ENCODE results near the gene ESR1. TPM values are rescaled to one million over a fixed set of nuclear protein-coding genes. Genes with fewer than 3 reads are reported as not detected.
A peak's percentile ranks its signal among the peaks of the same experiment; 100 is the strongest.

Gene ESR1
- total and polyA plus RNA-seq, 4 experiments from 2014 or later = 0.67 to 6.8 (median 2.4) TPM

DNA sequence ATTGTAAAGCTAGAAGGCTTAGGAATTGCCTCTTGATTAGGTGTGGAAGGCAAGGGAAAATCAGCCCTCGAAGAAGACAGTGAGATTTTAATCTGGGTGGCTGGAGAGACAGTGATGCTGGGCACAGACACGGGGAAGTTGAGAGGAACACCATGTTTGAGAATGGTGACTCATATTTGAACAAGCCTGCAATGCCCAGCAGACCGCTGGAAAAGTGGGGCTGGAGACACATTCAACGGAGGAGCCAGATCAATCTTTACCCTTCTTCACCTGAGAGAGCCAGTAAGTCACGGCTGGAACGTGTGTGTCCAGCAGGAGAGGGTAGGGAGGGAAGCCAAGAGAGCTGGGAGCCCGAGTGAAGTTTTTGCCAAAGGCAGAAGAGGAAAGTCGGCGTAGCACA, 3.7 kb upstream of the ESR1 start:
- intact Hi-C loops (cut with micrococcal nuclease) = no loop called here
- Histone ChIP-seq H3K9me3 (ENCODE audit: control insufficient read depth in 1 of 2, low read length in 2 of 2) (no peaks in the 10 kb centered on the region), H3K4me1 (ENCODE audit: insufficient read depth, low read length) (peaks cover 9% of the 10 kb centered on the region), H3K27ac (ENCODE audit: low read depth, low read length) (no peak overlapping the region), H3K4me3 (ENCODE audit: low read length in 2 of 2) (no peak overlapping the region), H3K27me3 (ENCODE audit: insufficient read depth, low read length) (peaks cover 13% of the 10 kb centered on the region), H3K36me3 (ENCODE audit: insufficient read depth, low read length) (no peaks in the 10 kb centered on the region)
- no peak for DNase-seq
- Mint-ChIP-seq H3K27me3 (peaks cover 21 to 26% of the 10 kb centered on the region in 2 donors), H3K27ac (no peak overlapping the region), H3K9me3 (peaks cover 0 to 3% (median 0%) of the 10 kb centered on the region in 8 donors), H3K36me3 (peaks cover 0 to 4% of the 10 kb centered on the region in 2 donors), H3K4me3 (no peak overlapping the region), H3K4me1 (peaks cover 5 to 10% (median 7%) of the 10 kb centered on the region in 4 donors)
- ChIA-PET CTCF (ENCODE audit: partially characterized antibody) (no interaction called here), POLR2A (ENCODE audit: partially characterized antibody) (no interaction called here)

DNA sequence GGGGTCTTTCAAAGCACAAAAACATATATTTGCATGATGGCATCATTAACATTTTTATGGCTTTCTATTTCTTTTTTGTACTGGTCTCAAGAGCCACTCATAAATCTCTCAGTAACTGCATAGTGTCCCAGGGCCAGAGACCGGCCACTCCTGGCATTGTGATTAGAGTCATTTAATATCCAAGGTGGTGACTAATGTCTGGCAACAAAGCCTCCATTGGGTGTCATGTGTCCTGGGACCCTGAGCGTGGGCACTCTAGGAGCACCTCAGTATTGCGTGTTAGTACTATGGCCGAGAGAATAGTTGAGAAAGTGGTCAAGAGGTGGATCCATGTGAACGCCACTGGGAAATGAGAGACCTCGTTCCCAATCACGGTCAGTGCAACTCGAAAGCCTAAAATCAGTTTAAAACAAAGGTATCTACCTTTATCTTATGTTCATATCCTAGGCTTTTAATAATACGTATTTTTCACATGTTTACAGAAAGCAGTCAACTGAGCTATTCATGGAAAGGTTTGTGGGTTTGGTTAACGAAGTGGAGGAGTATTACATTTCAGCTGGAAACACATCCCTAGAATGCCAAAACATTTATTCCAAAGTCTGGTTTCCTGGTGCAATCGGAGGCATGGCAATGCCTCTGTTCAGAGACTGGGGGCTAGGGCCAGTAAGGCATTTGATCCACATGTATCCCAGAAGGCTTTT, 2.7 kb upstream of the ESR1 start:
- H3K4me1 ChIP-seq (ENCODE audit: insufficient read depth, low read length) = peaks cover 9% of the 10 kb centered on the region
- DNase-seq = no peak
- Mint-ChIP-seq H3K27ac (no peak overlapping the region), H3K9me3 (peaks cover 0 to 3% (median 0%) of the 10 kb centered on the region in 8 donors), H3K4me3 (no peak overlapping the region), H3K36me3 (no peaks in the 10 kb centered on the region), H3K27me3 (peaks cover 29 to 31% of the 10 kb centered on the region in 2 donors), H3K4me1 (peaks cover 5 to 15% (median 7%) of the 10 kb centered on the region in 4 donors)
- H3K9me3 ChIP-seq (ENCODE audit: control insufficient read depth in 1 of 2, low read length in 2 of 2) = no peaks in the 10 kb centered on the region
- peaks cover 13% of the 10 kb centered on the region for H3K27me3 ChIP-seq (ENCODE audit: insufficient read depth, low read length)
- CTCF ChIA-PET (ENCODE audit: partially characterized antibody) = no interaction called here
- intact Hi-C loops (cut with micrococcal nuclease) = no loop called here
- H3K4me3 ChIP-seq (ENCODE audit: low read length in 2 of 2) = no peak overlapping the region
- H3K36me3 ChIP-seq (ENCODE audit: insufficient read depth, low read length) = no peaks in the 10 kb centered on the region
- POLR2A ChIA-PET (ENCODE audit: partially characterized antibody) = no interaction called here
- no peak overlapping the region for H3K27ac ChIP-seq (ENCODE audit: low read depth, low read length)

DNA sequence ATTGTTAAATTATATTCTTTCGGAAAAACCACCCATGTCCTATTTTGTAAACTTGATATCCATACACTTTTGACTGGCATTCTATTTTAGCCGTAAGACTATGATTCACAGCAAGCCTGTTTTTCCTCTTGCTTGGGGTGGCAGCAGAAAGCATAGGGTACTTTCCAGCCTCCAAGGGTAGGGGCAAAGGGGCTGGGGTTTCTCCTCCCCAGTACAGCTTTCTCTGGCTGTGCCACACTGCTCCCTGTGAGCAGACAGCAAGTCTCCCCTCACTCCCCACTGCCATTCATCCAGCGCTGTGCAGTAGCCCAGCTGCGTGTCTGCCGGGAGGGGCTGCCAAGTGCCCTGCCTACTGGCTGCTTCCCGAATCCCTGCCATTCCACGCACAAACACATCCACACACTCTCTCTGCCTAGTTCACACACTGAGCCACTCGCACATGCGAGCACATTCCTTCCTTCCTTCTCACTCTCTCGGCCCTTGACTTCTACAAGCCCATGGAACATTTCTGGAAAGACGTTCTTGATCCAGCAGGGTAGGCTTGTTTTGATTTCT, 2.1 kb upstream of the ESR1 start:
- Histone ChIP-seq H3K4me3 (ENCODE audit: low read length in 2 of 2) (no peak overlapping the region), H3K27ac (ENCODE audit: low read depth, low read length) (no peak overlapping the region), H3K36me3 (ENCODE audit: insufficient read depth, low read length) (no peaks in the 10 kb centered on the region), H3K27me3 (ENCODE audit: insufficient read depth, low read length) (peaks cover 13% of the 10 kb centered on the region), H3K9me3 (ENCODE audit: control insufficient read depth in 1 of 2, low read length in 2 of 2) (no peaks in the 10 kb centered on the region), H3K4me1 (ENCODE audit: insufficient read depth, low read length) (peaks cover 9% of the 10 kb centered on the region)
- H3K4me1 Mint-ChIP-seq = peaks cover 5 to 15% (median 7%) of the 10 kb centered on the region in 4 donors
- ChIA-PET POLR2A (ENCODE audit: partially characterized antibody) (no interaction called here), CTCF (ENCODE audit: partially characterized antibody) (no interaction called here)
- H3K36me3 Mint-ChIP-seq = no peaks in the 10 kb centered on the region
- no peak for DNase-seq
- H3K9me3 Mint-ChIP-seq = peaks cover 0 to 3% (median 0%) of the 10 kb centered on the region in 8 donors
- H3K4me3 Mint-ChIP-seq = no peak overlapping the region
- H3K27me3 Mint-ChIP-seq = peaks cover 29 to 33% of the 10 kb centered on the region in 2 donors
- intact Hi-C loops (cut with micrococcal nuclease) = no loop called here
- no peak overlapping the region for H3K27ac Mint-ChIP-seq

DNA sequence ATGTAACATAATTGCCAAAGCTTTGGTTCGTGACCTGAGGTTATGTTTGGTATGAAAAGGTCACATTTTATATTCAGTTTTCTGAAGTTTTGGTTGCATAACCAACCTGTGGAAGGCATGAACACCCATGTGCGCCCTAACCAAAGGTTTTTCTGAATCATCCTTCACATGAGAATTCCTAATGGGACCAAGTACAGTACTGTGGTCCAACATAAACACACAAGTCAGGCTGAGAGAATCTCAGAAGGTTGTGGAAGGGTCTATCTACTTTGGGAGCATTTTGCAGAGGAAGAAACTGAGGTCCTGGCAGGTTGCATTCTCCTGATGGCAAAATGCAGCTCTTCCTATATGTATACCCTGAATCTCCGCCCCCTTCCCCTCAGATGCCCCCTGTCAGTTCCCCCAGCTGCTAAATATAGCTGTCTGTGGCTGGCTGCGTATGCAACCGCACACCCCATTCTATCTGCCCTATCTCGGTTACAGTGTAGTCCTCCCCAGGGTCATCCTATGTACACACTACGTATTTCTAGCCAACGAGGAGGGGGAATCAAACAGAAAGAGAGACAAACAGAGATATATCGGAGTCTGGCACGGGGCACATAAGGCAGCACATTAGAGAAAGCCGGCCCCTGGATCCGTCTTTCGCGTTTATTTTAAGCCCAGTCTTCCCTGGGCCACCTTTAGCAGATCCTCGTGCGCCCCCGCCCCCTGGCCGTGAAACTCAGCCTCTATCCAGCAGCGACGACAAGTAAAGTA, 547 bp upstream of the ESR1 start:
- intact Hi-C loops (cut with micrococcal nuclease) = no loop called here
- no peaks in the 10 kb centered on the region for H3K9me3 ChIP-seq (ENCODE audit: control insufficient read depth in 1 of 2, low read length in 2 of 2)
- Mint-ChIP-seq H3K9me3 (peaks cover 0 to 3% (median 0%) of the 10 kb centered on the region in 8 donors), H3K4me1 (peaks cover 5 to 15% (median 7%) of the 10 kb centered on the region in 4 donors), H3K36me3 (no peaks in the 10 kb centered on the region), H3K27me3 (peaks cover 25 to 32% of the 10 kb centered on the region in 2 donors), H3K27ac (no peak overlapping the region), H3K4me3 (peak overlapping the region; percentile 26 to 77 (median 65))
- H3K4me1 ChIP-seq (ENCODE audit: insufficient read depth, low read length) = peaks cover 9% of the 10 kb centered on the region
- peaks cover 13% of the 10 kb centered on the region for H3K27me3 ChIP-seq (ENCODE audit: insufficient read depth, low read length)
- no peaks in the 10 kb centered on the region for H3K36me3 ChIP-seq (ENCODE audit: insufficient read depth, low read length)
- DNase-seq = no peak
- ChIA-PET CTCF (ENCODE audit: partially characterized antibody) (no interaction called here), POLR2A (ENCODE audit: partially characterized antibody) (no interaction called here)
- no peak overlapping the region for H3K27ac ChIP-seq (ENCODE audit: low read depth, low read length)
- H3K4me3 ChIP-seq (ENCODE audit: low read length in 2 of 2) = no peak overlapping the region

DNA sequence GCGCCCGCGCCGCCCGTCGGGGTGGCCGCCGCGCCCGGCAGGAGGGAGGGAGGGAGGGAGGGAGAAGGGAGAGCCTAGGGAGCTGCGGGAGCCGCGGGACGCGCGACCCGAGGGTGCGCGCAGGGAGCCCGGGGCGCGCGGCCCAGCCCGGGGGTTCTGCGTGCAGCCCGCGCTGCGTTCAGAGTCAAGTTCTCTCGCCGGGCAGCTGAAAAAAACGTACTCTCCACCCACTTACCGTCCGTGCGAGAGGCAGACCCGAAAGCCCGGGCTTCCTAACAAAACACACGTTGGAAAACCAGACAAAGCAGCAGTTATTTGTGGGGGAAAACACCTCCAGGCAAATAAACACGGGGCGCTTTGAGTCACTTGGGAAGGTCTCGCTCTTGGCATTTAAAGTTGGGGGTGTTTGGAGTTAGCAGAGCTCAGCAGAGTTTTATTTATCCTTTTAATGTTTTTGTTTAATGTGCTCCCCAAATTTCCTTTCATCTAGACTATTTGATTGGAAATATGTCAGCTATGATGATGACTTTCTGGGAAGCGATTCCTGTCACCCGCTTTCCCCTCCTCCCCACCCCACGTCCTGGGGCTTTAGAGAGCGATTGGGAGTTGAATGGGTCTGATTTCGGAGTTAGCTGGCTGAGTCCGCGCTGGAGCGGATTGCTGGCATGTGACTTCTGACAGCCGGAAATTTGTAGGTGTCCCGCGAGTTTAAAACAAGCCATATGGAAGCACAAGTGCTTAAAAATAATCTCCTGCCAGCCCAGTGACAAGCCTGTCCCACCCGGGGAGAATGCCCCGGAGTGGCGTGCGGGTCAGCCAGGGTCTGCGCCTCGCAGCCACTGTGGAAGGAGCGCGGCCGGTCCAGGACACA, 1.1 kb downstream of the ESR1 start:
- peaks cover 0 to 2% (median 0%) of the 10 kb centered on the region in 8 donors for H3K9me3 Mint-ChIP-seq
- POLR2A ChIA-PET (ENCODE audit: partially characterized antibody) = no interaction called here
- intact Hi-C loops (cut with micrococcal nuclease) = no loop called here

DNA sequence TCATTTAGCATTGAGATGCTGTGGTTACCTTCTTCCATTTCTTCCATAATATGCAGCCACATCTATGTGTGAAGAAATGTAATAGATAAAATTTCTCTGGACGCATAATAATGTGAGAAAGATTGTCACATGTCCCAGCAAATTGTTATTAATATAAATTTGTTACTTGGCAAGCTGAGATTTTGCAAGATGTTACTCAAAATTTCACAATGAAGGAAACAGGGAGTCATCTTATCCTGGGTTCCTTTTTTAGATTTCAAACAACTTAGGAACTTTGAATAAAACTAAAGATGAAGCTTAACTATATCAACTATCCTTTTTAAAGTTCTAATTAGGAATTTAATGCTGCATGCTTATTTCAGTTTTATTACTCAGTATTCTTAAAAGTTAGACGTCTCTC, 3.6 kb downstream of the ESR1 start:
- Histone ChIP-seq H3K27ac (ENCODE audit: low read depth, low read length) (no peak overlapping the region), H3K27me3 (ENCODE audit: insufficient read depth, low read length) (peaks cover 13% of the 10 kb centered on the region), H3K4me1 (ENCODE audit: insufficient read depth, low read length) (peaks cover 9% of the 10 kb centered on the region), H3K4me3 (ENCODE audit: low read length in 2 of 2) (no peak overlapping the region), H3K9me3 (ENCODE audit: control insufficient read depth in 1 of 2, low read length in 2 of 2) (no peaks in the 10 kb centered on the region), H3K36me3 (ENCODE audit: insufficient read depth, low read length) (no peaks in the 10 kb centered on the region)
- ChIA-PET POLR2A (ENCODE audit: partially characterized antibody) (no interaction called here), CTCF (ENCODE audit: partially characterized antibody) (no interaction called here)
- no peaks in the 10 kb centered on the region for H3K36me3 Mint-ChIP-seq
- peaks cover 21 to 25% of the 10 kb centered on the region in 2 donors for H3K27me3 Mint-ChIP-seq
- H3K4me1 Mint-ChIP-seq = peaks cover 5 to 15% (median 7%) of the 10 kb centered on the region in 4 donors
- H3K4me3 Mint-ChIP-seq = no peak overlapping the region
- no peak for DNase-seq
- H3K9me3 Mint-ChIP-seq = peaks cover 0 to 2% (median 0%) of the 10 kb centered on the region in 8 donors
- intact Hi-C loops (cut with micrococcal nuclease) = no loop called here
- H3K27ac Mint-ChIP-seq = no peak overlapping the region

More for the DNA sequence above, 1.1 kb downstream of the ESR1 start:
- peaks cover 9% of the 10 kb centered on the region for H3K4me1 ChIP-seq (ENCODE audit: insufficient read depth, low read length)
- Mint-ChIP-seq H3K4me1 (peaks cover 5 to 15% (median 7%) of the 10 kb centered on the region in 4 donors), H3K36me3 (no peaks in the 10 kb centered on the region), H3K4me3 (peak overlapping the region; percentile 32 to 80 (median 71)), H3K27me3 (peaks cover 25 to 30% of the 10 kb centered on the region in 2 donors), H3K27ac (no peak overlapping the region)
- peaks cover 13% of the 10 kb centered on the region for H3K27me3 ChIP-seq (ENCODE audit: insufficient read depth, low read length)
- no peak for DNase-seq
- CTCF ChIA-PET (ENCODE audit: partially characterized antibody) = interaction anchor here (1.6 kb wide), 1 partner anchor 120 kb away, joined by 3 read pairs; no protein-coding TSS in a partner anchor
- no peak overlapping the region for H3K27ac ChIP-seq (ENCODE audit: low read depth, low read length)
- no peaks in the 10 kb centered on the region for H3K36me3 ChIP-seq (ENCODE audit: insufficient read depth, low read length)
- H3K4me3 ChIP-seq (ENCODE audit: low read length in 2 of 2) = no peak overlapping the region
- H3K9me3 ChIP-seq (ENCODE audit: control insufficient read depth in 1 of 2, low read length in 2 of 2) = no peaks in the 10 kb centered on the region
